ENCODE results near the gene C2orf76.

- TF ChIP-seq, protein P1, sequence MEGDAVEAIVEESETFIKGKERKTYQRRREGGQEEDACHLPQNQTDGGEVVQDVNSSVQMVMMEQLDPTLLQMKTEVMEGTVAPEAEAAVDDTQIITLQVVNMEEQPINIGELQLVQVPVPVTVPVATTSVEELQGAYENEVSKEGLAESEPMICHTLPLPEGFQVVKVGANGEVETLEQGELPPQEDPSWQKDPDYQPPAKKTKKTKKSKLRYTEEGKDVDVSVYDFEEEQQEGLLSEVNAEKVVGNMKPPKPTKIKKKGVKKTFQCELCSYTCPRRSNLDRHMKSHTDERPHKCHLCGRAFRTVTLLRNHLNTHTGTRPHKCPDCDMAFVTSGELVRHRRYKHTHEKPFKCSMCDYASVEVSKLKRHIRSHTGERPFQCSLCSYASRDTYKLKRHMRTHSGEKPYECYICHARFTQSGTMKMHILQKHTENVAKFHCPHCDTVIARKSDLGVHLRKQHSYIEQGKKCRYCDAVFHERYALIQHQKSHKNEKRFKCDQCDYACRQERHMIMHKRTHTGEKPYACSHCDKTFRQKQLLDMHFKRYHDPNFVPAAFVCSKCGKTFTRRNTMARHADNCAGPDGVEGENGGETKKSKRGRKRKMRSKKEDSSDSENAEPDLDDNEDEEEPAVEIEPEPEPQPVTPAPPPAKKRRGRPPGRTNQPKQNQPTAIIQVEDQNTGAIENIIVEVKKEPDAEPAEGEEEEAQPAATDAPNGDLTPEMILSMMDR (IDR thresholded peaks at IDR 0.05): no peak
- no peak for TF ChIP-seq POLR2A (IDR thresholded peaks at IDR 0.05)
Measured at GRCh38 chr2:119383410-119384140, 16.9 kb upstream of the C2orf76 start.

Data from uterus (tissue), 2 donors.